Measurements from ENCODE around the gene ACSM2B.
"Not testable (repeated sequence)": the region's sequence is repeated elsewhere in the genome, so short reads cannot be mapped to it uniquely, and the experiment has no call there.

ACSM2B gene

GRCh38 chr16:20566864-20567263 is 9.3 kb downstream of the ACSM2B start:
- Histone ChIP-seq H3K9me3 (ENCODE audit: severe bottlenecking) (no peaks in the 10 kb centered on the region), H3K4me1 (ENCODE audit: insufficient read depth, poor library complexity, severe bottlenecking) (no peaks in the 10 kb centered on the region), H3K4me3 (ENCODE audit: severe bottlenecking) (no peak overlapping the region), H3K27ac (ENCODE audit: poor library complexity, severe bottlenecking) (no peak overlapping the region), H3K36me3 (ENCODE audit: low read depth) (no peaks in the 10 kb centered on the region), H3K27me3 (ENCODE audit: insufficient read depth, poor library complexity, severe bottlenecking) (no peaks in the 10 kb centered on the region)
- DNase-seq (ENCODE audit: low spot score) (no peak), ATAC-seq (ENCODE audit: low read depth) (no peak)
- TF ChIP-seq CTCF (IDR thresholded peaks at IDR 0.05; ENCODE audit: poor library complexity, severe bottlenecking), result no peak

GRCh38 chr16:20565334-20565733 is 10.8 kb downstream of the ACSM2B start:
- not testable (repeated sequence) for ATAC-seq (ENCODE audit: low read depth)

GRCh38 chr16:20564218-20564617 is 11.9 kb downstream of the ACSM2B start:
- H3K36me3 ChIP-seq (ENCODE audit: low read depth); H3K4me1 ChIP-seq (ENCODE audit: insufficient read depth, poor library complexity, severe bottlenecking); H3K27me3 ChIP-seq (ENCODE audit: insufficient read depth, poor library complexity, severe bottlenecking); H3K27ac ChIP-seq (ENCODE audit: poor library complexity, severe bottlenecking); ATAC-seq (ENCODE audit: low read depth); DNase-seq (ENCODE audit: low spot score); H3K4me3 ChIP-seq (ENCODE audit: severe bottlenecking); H3K9me3 ChIP-seq (ENCODE audit: severe bottlenecking): not testable (repeated sequence)

More at GRCh38 chr16:20565334-20565733, 10.8 kb downstream of the ACSM2B start:
- not testable (repeated sequence) for H3K9me3 ChIP-seq (ENCODE audit: severe bottlenecking); H3K4me1 ChIP-seq (ENCODE audit: insufficient read depth, poor library complexity, severe bottlenecking); H3K4me3 ChIP-seq (ENCODE audit: severe bottlenecking); H3K27ac ChIP-seq (ENCODE audit: poor library complexity, severe bottlenecking); H3K36me3 ChIP-seq (ENCODE audit: low read depth); DNase-seq (ENCODE audit: low spot score); H3K27me3 ChIP-seq (ENCODE audit: insufficient read depth, poor library complexity, severe bottlenecking)

- H3K4me1 ChIP-seq (ENCODE audit: insufficient read depth, poor library complexity, severe bottlenecking); DNase-seq (ENCODE audit: low spot score); H3K36me3 ChIP-seq (ENCODE audit: low read depth); H3K4me3 ChIP-seq (ENCODE audit: severe bottlenecking); H3K9me3 ChIP-seq (ENCODE audit: severe bottlenecking); ATAC-seq (ENCODE audit: low read depth); H3K27me3 ChIP-seq (ENCODE audit: insufficient read depth, poor library complexity, severe bottlenecking); H3K27ac ChIP-seq (ENCODE audit: poor library complexity, severe bottlenecking): not testable (repeated sequence)
Measured at GRCh38 chr16:20555628-20556027, 20.5 kb downstream of the ACSM2B start.

- ATAC-seq (ENCODE audit: low read depth); DNase-seq (ENCODE audit: low spot score): not testable (repeated sequence)
Measured at GRCh38 chr16:20554689-20555088, 21.5 kb downstream of the ACSM2B start.

GRCh38 chr16:20553493-20553892 is 22.7 kb downstream of the ACSM2B start:
- H3K9me3 ChIP-seq (ENCODE audit: severe bottlenecking); H3K27ac ChIP-seq (ENCODE audit: poor library complexity, severe bottlenecking); H3K27me3 ChIP-seq (ENCODE audit: insufficient read depth, poor library complexity, severe bottlenecking); H3K36me3 ChIP-seq (ENCODE audit: low read depth); H3K4me1 ChIP-seq (ENCODE audit: insufficient read depth, poor library complexity, severe bottlenecking); DNase-seq (ENCODE audit: low spot score); H3K4me3 ChIP-seq (ENCODE audit: severe bottlenecking); ATAC-seq (ENCODE audit: low read depth): not testable (repeated sequence)

More at GRCh38 chr16:20554689-20555088, 21.5 kb downstream of the ACSM2B start:
- not testable (repeated sequence) for H3K4me3 ChIP-seq (ENCODE audit: severe bottlenecking); H3K4me1 ChIP-seq (ENCODE audit: insufficient read depth, poor library complexity, severe bottlenecking); H3K27me3 ChIP-seq (ENCODE audit: insufficient read depth, poor library complexity, severe bottlenecking); H3K27ac ChIP-seq (ENCODE audit: poor library complexity, severe bottlenecking); H3K36me3 ChIP-seq (ENCODE audit: low read depth); H3K9me3 ChIP-seq (ENCODE audit: severe bottlenecking)

GRCh38 chr16:20546951-20547350 is 29.2 kb downstream of the ACSM2B start:
- H3K36me3 ChIP-seq (ENCODE audit: low read depth); H3K4me1 ChIP-seq (ENCODE audit: insufficient read depth, poor library complexity, severe bottlenecking); ATAC-seq (ENCODE audit: low read depth); DNase-seq (ENCODE audit: low spot score); H3K27me3 ChIP-seq (ENCODE audit: insufficient read depth, poor library complexity, severe bottlenecking); H3K4me3 ChIP-seq (ENCODE audit: severe bottlenecking); H3K9me3 ChIP-seq (ENCODE audit: severe bottlenecking); H3K27ac ChIP-seq (ENCODE audit: poor library complexity, severe bottlenecking): not testable (repeated sequence)

GRCh38 chr16:20546278-20546853 is 29.8 kb downstream of the ACSM2B start:
- not testable (repeated sequence) for H3K9me3 ChIP-seq (ENCODE audit: severe bottlenecking); ATAC-seq (ENCODE audit: low read depth); H3K4me3 ChIP-seq (ENCODE audit: severe bottlenecking); H3K27me3 ChIP-seq (ENCODE audit: insufficient read depth, poor library complexity, severe bottlenecking); H3K4me1 ChIP-seq (ENCODE audit: insufficient read depth, poor library complexity, severe bottlenecking); H3K36me3 ChIP-seq (ENCODE audit: low read depth); H3K27ac ChIP-seq (ENCODE audit: poor library complexity, severe bottlenecking); DNase-seq (ENCODE audit: low spot score)

GRCh38 chr16:20540603-20541316 is 35.4 kb downstream of the ACSM2B start:
- not testable (repeated sequence) for ATAC-seq (ENCODE audit: low read depth); DNase-seq (ENCODE audit: low spot score); H3K4me1 ChIP-seq (ENCODE audit: insufficient read depth, poor library complexity, severe bottlenecking); H3K27ac ChIP-seq (ENCODE audit: poor library complexity, severe bottlenecking); H3K4me3 ChIP-seq (ENCODE audit: severe bottlenecking); H3K9me3 ChIP-seq (ENCODE audit: severe bottlenecking); H3K36me3 ChIP-seq (ENCODE audit: low read depth); H3K27me3 ChIP-seq (ENCODE audit: insufficient read depth, poor library complexity, severe bottlenecking)

All from RWPE2 (cell line).